Measurements from ENCODE around the gene LAIR2. TPM values are rescaled to one million over a fixed set of nuclear protein-coding genes. Genes with fewer than 3 reads are reported as not detected.

Gene LAIR2
- total and polyA plus RNA-seq, 2 of the 13 experiments (the other 11 are each of a cell fraction or from before 2014, with no cell fraction given): 1.3 to 1.9 TPM

DNA sequence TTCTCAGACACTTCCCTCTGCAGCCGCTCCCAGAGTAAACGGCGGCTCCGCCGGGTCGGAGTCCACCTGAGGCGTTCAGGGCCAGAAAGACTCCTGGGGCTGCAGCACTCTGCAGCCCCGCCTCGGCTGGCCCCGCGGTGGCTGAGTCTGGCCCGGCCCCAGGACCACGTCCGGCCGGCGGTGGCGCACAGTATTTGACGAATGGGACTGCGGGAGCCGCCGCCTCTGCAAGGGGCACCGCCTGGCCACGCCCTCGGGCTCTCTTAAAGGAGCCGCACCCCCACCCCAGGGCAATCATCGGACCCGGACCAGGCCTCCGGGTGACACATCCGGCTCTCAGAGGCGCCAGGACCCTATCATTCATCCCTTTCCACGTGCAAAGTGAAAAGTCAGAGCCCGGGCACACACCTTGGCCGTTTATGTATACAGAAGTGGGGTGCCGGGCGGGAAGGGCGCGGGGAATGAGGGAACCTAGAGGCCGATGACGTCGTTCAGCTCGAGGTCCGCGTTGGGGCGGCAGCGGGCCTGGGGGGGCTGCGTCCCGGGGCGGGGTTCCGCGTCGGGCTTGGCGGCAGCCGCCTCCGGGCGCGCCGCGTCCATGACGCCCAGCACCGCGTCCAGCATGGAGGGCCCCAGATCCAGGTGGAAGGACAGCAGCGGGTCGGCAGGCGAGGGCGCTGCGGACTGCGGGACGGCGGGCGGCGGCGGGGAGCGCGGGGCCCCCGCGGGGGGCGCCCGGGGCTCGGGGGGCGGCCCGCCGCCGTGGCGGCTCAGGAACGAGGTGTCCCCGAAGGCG lies 37.8 kb upstream of the LAIR2 start (continued):
- TF ChIP-seq ZNF510 (CRISPR knock-in tag; IDR thresholded peaks at IDR 0.05; ENCODE audit: low read depth): no peak
- TF ChIP-seq SNAPC2 (CRISPR knock-in tag; IDR thresholded peaks at IDR 0.05): no peak; the same call in 1 of the 2 replicates
- TF ChIP-seq SRSF9 (IDR thresholded peaks at IDR 0.05; ENCODE audit: borderline replicate concordance, insufficient read depth, low read depth, low read length, poor library complexity, severe bottlenecking): no peak
- no peak for TF ChIP-seq KLF9 (CRISPR knock-in tag; IDR thresholded peaks at IDR 0.05; ENCODE audit: low read depth)
- peak; percentile 65; the same call in 1 of the 2 replicates for TF ChIP-seq HNF4A (CRISPR knock-in tag; IDR thresholded peaks at IDR 0.05)
- no peak for TF ChIP-seq AFF4 (CRISPR knock-in tag; IDR thresholded peaks at IDR 0.05)
- no peak for TF ChIP-seq PAF1 (CRISPR knock-in tag; IDR thresholded peaks at IDR 0.05)
- TF ChIP-seq SALL1 (CRISPR knock-in tag; IDR thresholded peaks at IDR 0.05): peak; percentile 11; the same call in 1 of the 2 replicates
- no peak; the same call in 1 of the 2 replicates for TF ChIP-seq ZSCAN12 (CRISPR knock-in tag; IDR thresholded peaks at IDR 0.05)
- no peak for TF ChIP-seq ZNF224 (CRISPR knock-in tag; IDR thresholded peaks at IDR 0.05)
- TF ChIP-seq ATF4 (CRISPR knock-in tag; IDR thresholded peaks at IDR 0.05): no peak
- TF ChIP-seq, protein P1, sequence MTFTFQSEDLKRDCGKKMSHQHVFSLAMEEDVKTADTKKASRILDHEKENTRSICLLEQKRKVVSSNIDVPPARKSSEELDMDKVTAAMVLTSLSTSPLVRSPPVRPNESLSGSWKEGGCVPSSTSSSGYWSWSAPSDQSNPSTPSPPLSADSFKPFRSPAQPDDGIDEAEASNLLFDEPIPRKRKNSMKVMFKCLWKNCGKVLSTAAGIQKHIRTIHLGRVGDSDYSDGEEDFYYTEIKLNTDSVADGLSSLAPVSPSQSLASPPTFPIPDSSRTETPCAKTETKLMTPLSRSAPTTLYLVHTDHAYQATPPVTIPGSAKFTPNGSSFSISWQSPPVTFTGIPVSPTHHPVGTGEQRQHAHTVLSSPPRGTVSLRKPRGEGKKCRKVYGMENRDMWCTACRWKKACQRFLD (CRISPR knock-in tag; IDR thresholded peaks at IDR 0.05; ENCODE audit: borderline replicate concordance): no peak
- no peak for TF ChIP-seq ZNF776 (CRISPR knock-in tag; IDR thresholded peaks at IDR 0.05)
- peak; percentile 54; the same call in 1 of the 2 replicates for TF ChIP-seq TP53 (CRISPR knock-in tag; conservative IDR thresholded peaks at IDR 0.05)
- TF ChIP-seq JUN (CRISPR knock-in tag; IDR thresholded peaks at IDR 0.05): no peak
- TF ChIP-seq PCBP2 (optimal IDR thresholded peaks at IDR 0.05; ENCODE audit: low read depth, low read length, poor library complexity, severe bottlenecking): no peak
- TF ChIP-seq POLR2A (IDR thresholded peaks at IDR 0.05; ENCODE audit: insufficient read depth in 1 of 2, low read depth in 2 of 2, low read length in 2 of 2): peak; percentile 60 to 62; a peak in 2 of 4 replicates
- TF ChIP-seq MTF2 (CRISPR knock-in tag; IDR thresholded peaks at IDR 0.05; ENCODE audit: borderline replicate concordance): no peak
